ENCODE measurements around the gene BICRAL.
"Not testable (repeated sequence)": the region's sequence is repeated elsewhere in the genome, so short reads cannot be mapped to it uniquely, and the experiment has no call there.

Gene BICRAL, protein sequence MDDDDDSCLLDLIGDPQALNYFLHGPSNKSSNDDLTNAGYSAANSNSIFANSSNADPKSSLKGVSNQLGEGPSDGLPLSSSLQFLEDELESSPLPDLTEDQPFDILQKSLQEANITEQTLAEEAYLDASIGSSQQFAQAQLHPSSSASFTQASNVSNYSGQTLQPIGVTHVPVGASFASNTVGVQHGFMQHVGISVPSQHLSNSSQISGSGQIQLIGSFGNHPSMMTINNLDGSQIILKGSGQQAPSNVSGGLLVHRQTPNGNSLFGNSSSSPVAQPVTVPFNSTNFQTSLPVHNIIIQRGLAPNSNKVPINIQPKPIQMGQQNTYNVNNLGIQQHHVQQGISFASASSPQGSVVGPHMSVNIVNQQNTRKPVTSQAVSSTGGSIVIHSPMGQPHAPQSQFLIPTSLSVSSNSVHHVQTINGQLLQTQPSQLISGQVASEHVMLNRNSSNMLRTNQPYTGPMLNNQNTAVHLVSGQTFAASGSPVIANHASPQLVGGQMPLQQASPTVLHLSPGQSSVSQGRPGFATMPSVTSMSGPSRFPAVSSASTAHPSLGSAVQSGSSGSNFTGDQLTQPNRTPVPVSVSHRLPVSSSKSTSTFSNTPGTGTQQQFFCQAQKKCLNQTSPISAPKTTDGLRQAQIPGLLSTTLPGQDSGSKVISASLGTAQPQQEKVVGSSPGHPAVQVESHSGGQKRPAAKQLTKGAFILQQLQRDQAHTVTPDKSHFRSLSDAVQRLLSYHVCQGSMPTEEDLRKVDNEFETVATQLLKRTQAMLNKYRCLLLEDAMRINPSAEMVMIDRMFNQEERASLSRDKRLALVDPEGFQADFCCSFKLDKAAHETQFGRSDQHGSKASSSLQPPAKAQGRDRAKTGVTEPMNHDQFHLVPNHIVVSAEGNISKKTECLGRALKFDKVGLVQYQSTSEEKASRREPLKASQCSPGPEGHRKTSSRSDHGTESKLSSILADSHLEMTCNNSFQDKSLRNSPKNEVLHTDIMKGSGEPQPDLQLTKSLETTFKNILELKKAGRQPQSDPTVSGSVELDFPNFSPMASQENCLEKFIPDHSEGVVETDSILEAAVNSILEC

GRCh38 chr6:42781796-42782688 is at the start of gene BICRAL:
BICRAL (plus strand) TSS chr6:42782052; CDS start chr6:42822023, 39,971 bp downstream.
- DNase-seq = peak; percentile 82

- DNase-seq = not testable (repeated sequence)
These were observed 47.9 kb upstream of the BICRAL start for GRCh38 chr6:42733867-42734481.

DNA sequence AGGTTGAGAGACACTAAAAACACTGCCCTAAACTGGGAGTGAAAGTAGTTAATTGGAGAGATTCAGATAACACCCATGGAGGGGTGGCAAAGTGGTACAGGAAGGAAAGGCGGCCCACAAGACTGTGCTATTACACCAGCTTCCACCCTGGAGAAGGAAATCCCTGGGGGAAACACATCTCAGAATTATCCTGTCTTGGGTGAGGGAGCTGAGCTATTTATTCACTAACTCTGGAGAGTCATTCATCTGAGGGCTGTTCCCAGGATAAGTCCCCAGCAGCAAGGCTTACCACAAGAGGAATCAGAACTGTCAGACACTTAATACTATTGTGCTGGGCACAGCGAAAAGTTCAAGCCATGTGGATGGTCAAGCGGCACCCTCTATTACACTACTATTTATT is 45.9 kb upstream of the BICRAL start:
- no peak for DNase-seq

DNA sequence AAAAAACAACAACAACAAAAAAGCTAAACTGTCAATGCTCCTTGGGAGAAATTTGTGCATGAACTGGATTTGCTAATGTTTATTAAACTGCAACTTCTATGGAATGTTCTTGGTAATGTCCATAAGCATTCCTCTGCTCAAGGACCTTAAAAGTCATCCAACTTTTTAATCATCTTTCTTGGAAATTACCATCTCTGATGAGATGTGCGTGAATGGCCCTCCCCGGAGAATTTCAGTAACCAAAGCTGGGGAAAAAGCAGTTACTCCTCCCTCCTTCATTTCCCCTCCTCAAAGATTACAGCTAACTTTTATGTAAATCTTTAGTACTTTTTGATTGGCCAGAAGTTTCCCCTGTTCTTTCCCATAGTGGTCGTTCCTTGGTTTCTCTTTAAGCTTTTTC is 41.1 kb upstream of the BICRAL start:
- DNase-seq = no peak

- no peak for DNase-seq
These were observed 39.5 kb upstream of the BICRAL start for GRCh38 chr6:42742116-42742894.

DNA sequence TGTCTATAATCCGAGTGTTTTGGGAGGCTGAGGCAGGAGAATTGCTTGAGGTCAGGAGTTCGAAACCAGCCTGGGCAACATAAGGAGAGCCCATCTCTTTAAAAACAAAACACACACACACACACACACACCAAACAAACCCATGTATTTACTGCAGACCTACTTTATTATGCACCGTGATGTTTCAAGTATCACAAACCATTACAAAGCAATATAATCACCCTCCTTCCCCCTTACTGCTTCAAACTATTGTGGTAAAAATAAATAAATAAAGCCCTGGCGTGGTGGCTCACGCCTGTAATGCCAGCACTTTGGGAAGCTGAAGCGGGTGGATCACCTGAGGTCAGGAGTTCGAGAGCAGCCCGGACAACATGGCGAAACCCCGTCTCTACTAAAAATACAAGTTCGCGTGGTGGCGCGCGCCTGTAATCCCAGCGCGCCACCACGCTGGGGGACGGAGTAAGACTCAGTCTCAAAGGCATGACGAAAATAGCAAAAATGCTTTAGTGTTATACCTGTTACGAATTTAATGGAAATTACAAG is 37.4 kb upstream of the BICRAL start:
- DNase-seq = no peak

DNA sequence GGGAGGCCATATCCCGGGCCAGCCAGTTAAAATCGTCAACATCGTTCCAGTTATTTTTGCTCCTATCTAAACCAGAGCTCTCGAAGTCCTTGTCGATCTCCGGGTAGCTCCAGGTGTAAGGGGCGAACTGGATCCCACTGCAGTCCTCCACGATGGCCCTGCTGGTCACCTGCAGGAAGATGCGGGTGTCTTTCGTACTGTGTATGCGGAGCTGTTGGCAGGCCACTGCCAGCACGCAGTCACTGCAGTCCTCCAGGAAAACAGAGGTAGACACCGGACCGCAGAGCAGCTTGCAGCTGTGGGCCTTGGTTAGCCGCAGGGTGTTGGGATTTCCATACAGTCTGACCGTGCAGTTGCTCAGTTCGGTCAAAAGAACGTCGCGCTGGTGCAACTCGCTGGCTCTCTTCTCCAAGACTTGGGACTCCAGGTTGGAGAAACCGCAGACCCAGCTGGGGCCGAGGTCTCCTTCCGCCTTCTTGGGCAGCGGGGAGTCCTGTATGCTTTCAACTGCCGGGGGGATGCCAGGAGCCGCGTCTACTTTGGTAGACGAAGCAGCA is 36.7 kb upstream of the BICRAL start:
- peak; percentile 38 for DNase-seq

DNA sequence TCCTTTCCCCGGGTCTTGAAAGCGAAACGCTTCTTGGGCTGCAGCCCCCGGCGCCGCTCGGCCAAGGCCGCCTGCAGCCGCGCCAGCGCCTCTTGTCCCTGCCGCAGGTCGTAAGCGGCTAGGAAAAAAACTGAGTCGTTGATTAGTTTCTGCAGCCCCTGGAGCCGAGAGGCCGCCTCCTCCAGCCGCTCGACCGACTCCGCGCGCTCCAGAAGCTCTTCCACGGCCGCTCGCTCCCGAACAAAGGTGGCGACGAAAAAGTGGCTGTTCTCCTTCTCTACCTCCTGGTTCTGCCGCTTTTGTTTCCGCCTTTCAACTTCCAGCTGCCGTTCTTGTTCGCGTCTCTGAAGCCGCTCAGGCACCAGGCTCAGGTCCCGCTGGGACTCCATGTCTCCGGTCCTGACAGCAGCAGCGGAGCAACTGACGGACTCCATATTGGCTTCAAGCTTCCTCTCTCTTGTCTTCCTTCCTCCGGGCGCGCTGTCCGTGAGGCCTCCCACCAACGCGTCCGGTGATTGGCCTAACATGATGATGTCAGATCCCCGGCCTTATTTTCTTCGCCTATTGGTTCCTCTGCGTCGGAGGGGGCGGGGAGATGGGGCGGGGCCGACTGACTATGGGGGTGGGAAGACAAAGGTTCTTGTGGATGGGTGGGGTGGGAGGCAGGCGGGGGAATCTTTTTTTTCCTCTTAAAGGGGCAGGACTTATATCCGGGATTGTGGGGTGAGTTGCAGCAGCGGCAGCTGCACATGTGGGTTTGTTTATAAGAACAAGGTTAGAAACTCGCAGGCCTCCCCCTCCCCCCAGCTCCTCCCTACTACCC is 36.0 kb upstream of the BICRAL start, which contains the start of gene TBCC:
Gene TBCC (minus strand): TSS at position 464 of the 823 bp plus-strand sequence. CDS start 30 bp downstream, at position 434.
- DNase-seq = peak; percentile 94

DNA sequence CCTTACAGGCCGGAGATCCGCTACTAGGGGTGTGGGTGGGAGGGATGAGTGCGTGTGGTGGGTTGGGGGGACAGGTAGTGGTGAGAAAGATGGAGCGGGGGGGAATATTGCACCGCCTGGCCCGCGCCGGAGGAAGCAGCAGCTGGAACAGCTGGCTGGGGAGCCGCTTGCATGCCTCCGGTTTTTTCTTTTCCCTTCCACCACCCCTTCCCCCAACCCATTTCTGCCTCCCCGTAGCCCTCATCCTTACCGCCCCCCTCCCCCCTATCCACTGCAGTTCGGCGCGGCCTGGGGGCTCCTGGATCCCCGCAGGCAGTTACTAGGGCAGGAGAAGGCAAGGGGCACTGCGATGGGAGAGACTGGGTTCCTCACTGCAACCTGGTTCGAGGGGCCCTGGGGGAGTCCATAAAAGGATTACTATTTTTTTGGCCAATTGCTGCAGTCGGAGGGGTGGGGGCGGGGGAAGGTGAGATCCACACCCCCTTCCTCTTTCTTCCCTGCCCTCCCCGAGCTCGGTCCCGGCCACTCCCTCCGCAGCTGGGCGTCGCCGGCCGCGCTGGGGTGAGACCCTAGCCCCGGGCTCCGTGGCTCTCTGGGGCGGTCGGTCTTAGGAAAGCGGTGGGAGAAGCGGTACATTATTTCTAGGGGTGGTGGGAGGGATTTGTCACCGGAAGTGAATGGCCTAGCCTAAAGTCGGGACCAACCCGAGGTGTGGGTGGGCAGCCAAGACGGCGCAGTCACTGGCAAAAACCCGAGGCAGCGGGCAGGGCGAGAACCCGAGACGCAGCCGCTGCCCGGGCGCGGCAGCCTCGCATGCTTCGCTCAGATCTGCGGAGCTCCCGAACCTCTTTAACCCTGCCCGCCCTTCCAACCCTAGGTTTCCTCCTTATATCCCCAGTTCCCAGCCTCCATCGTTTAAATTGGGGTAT is 35.1 kb upstream of the BICRAL start:
- DNase-seq = peak; percentile 85

DNA sequence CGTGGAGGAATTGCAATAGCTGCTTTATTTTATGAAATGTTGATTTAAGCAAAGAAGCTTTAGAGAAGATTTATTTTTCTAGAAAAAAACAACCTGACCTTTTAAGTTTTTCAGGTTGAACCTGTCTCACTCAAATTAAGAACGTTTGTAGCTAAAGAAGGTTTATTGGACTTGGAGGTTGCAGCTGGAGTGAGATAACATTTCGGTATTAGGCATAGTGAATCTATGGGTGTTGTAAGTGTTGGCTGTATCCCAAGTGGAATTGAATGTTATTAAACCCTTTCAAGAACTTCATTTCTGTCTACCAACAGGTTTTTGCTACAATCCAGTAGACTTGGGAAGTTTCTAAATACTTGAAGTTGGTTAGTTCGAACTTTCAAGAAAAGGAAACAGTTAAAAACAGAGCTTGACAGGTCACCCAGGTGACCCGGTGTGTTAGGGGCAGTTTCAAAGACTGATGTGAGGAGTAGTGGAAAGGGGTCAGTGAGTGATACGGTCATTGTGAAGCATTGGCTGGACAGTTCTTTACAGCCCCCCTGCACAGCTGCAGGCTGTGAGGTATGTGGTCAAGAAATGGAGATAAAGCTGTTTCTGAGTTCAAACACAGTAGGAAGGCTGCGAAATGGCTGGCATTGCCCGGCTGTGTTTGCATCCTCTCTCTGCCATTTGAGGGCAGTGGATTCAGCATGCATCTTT is 33.5 kb upstream of the BICRAL start:
- no peak for DNase-seq

DNA sequence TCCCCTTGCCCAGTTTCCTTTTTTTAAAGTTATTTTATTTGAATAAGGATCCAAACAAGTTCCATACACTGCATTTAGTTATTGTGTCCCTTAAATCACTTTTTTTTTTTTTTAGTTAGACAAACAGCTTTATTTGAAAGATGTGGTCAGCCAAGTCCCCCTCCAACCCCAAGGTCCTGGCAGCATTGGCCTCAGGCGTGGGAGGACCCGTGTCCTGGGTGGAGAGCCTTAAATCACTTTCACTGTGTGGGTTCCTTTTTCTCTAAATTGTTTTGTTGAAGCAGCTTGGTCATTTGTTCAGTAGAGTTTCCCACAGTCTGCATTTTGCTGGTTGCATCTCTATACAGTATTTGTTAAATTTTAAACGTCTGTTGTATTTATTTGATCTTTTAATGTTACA is 30.8 kb upstream of the BICRAL start:
- no peak for DNase-seq

GRCh38 chr6:42754759-42755158 is 27.1 kb upstream of the BICRAL start:
- DNase-seq = no peak

GRCh38 chr6:42756722-42757121 is 25.1 kb upstream of the BICRAL start:
- no peak for DNase-seq

GRCh38 chr6:42758756-42759430 is 23.0 kb upstream of the BICRAL start:
- DNase-seq = no peak

- DNase-seq = no peak
These were observed 20.4 kb upstream of the BICRAL start for GRCh38 chr6:42761287-42762067.

- DNase-seq = no peak
These were observed 19.4 kb upstream of the BICRAL start for GRCh38 chr6:42762426-42762859.
